ENCODE data around the gene SLC2A11. TPM values are rescaled to one million over a fixed set of nuclear protein-coding genes. Genes with fewer than 3 reads are reported as not detected.

SLC2A11 gene
- total RNA-seq, 1 experiment from 2014 or later, result 17.2 TPM

DNA sequence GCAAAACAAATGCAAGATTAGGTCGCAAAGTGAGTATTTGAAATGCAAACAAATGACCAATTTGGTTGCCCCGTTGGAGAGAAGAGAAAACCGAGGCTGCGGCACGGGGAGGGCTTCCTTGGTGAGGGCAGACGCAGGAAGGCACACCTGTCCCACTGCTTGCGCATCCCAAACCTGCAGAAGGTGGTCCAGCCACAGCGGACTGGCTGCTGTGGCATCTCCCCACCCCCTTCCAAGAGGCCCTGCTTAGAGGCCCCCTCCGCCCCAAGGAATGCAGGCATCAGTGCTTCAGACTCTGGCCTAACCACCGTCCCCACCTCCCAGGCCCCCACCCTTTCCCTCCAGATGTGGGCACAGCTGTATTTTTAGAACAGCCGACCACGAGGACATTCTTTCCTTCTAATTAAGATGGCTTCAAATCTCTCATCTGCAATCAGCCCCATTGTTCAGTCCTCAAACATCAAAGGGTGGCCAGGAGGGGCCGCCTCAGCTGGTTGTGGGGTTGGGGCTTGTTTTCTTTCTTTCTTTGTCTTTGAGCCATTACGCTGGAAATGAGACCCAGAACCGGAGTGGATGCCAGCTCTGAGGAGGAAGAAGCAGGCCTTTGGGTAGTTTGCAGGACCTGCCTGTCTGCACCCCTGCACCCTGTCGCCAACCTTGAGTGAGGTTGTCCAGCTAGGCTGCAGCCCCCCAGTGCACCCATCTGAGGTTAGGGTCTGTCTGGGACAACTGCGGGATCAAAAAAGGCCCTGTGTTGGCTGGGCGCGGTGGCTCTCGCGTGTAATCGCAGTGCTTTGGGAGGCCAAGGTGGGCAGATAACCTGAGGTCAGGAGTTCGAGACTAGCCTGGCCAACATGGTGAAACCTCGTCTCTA is 9.4 kb upstream of the SLC2A11 start:
- no peak overlapping the region for H3K9ac ChIP-seq (ENCODE audit: low read length)
- no peaks in the 10 kb centered on the region for H3K9me2 ChIP-seq (ENCODE audit: insufficient read depth)
- no peaks in the 10 kb centered on the region for H3K36me3 ChIP-seq (ENCODE audit: control insufficient read depth in 1 of 2, insufficient read depth in 2 of 2, low read length in 2 of 2)
- no peak for ATAC-seq
- RAD21 ChIA-PET (ENCODE audit: low non-redundant PET in 1 of 2, low total read pairs in 2 of 2, uncharacterized antibody in 2 of 2, unreplicated experiment in 2 of 2), result no interaction called here
- no peaks in the 10 kb centered on the region for H4K20me1 ChIP-seq (ENCODE audit: insufficient read depth)
- no peaks in the 10 kb centered on the region for H3K27me3 ChIP-seq (ENCODE audit: insufficient read depth, low read length)
- no peak for DNase-seq (ENCODE audit: low read depth, low spot score)
- no peak overlapping the region for H2AFZ ChIP-seq (ENCODE audit: low read depth, low read length, poor library complexity, severe bottlenecking)
- no peak overlapping the region for H3K27ac ChIP-seq (ENCODE audit: low read depth, low read length)
- BruUV-seq (replicated peaks), result no TSS peak
- intact Hi-C loops (cut with micrococcal nuclease), result loop anchor here (5.0 to 10.0 kb wide), 3 partner anchors 81 to 533 kb away; partner anchors contain the start of gene CHCHD10
- H3K4me2 ChIP-seq (ENCODE audit: low read length), result no peak overlapping the region
- no peak overlapping the region for H3K4me3 ChIP-seq (replicated peaks in 1 of 2; ENCODE audit: low read depth in 1 of 2, low read length in 2 of 2)
- CTCF ChIA-PET, result interaction anchor here (1.1 kb wide), 1 partner anchor 9 kb away, joined by 3 read pairs; the partner anchor contains the start of gene SLC2A11
- no peaks in the 10 kb centered on the region for H3K9me3 ChIP-seq (ENCODE audit: control insufficient read depth in 1 of 2, insufficient read depth in 1 of 2, low read depth in 1 of 2, low read length in 2 of 2)
- H3K4me1 ChIP-seq (ENCODE audit: control insufficient read depth in 1 of 2, insufficient read depth in 2 of 2, low read length in 2 of 2), result peaks cover 2 to 12% of the 10 kb centered on the region in 2 experiments; a peak in 2 of 4 replicates
- POLR2A ChIA-PET, result no interaction called here
- TF ChIP-seq, protein P1, sequence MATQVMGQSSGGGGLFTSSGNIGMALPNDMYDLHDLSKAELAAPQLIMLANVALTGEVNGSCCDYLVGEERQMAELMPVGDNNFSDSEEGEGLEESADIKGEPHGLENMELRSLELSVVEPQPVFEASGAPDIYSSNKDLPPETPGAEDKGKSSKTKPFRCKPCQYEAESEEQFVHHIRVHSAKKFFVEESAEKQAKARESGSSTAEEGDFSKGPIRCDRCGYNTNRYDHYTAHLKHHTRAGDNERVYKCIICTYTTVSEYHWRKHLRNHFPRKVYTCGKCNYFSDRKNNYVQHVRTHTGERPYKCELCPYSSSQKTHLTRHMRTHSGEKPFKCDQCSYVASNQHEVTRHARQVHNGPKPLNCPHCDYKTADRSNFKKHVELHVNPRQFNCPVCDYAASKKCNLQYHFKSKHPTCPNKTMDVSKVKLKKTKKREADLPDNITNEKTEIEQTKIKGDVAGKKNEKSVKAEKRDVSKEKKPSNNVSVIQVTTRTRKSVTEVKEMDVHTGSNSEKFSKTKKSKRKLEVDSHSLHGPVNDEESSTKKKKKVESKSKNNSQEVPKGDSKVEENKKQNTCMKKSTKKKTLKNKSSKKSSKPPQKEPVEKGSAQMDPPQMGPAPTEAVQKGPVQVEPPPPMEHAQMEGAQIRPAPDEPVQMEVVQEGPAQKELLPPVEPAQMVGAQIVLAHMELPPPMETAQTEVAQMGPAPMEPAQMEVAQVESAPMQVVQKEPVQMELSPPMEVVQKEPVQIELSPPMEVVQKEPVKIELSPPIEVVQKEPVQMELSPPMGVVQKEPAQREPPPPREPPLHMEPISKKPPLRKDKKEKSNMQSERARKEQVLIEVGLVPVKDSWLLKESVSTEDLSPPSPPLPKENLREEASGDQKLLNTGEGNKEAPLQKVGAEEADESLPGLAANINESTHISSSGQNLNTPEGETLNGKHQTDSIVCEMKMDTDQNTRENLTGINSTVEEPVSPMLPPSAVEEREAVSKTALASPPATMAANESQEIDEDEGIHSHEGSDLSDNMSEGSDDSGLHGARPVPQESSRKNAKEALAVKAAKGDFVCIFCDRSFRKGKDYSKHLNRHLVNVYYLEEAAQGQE (IDR thresholded peaks at IDR 0.05; ENCODE audit: low read depth), result no peak
- TF ChIP-seq FOSL1 (IDR thresholded peaks at IDR 0.05; ENCODE audit: low read depth), result no peak
- TF ChIP-seq SP1 (IDR thresholded peaks at IDR 0.05; ENCODE audit: low read depth), result no peak
- TF ChIP-seq, protein P2, sequence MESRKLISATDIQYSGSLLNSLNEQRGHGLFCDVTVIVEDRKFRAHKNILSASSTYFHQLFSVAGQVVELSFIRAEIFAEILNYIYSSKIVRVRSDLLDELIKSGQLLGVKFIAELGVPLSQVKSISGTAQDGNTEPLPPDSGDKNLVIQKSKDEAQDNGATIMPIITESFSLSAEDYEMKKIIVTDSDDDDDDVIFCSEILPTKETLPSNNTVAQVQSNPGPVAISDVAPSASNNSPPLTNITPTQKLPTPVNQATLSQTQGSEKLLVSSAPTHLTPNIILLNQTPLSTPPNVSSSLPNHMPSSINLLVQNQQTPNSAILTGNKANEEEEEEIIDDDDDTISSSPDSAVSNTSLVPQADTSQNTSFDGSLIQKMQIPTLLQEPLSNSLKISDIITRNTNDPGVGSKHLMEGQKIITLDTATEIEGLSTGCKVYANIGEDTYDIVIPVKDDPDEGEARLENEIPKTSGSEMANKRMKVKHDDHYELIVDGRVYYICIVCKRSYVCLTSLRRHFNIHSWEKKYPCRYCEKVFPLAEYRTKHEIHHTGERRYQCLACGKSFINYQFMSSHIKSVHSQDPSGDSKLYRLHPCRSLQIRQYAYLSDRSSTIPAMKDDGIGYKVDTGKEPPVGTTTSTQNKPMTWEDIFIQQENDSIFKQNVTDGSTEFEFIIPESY (IDR thresholded peaks at IDR 0.05; ENCODE audit: extremely low read depth, insufficient replicate concordance, low read length), result no peak
- no peak for TF ChIP-seq YY1 (IDR thresholded peaks at IDR 0.05; ENCODE audit: extremely low read depth, insufficient replicate concordance, low read depth, low read length)
- no peaks in the 10 kb centered on the region for H3K79me2 ChIP-seq (ENCODE audit: insufficient read depth, low read length)
